GM19455 (cell line): Measurements from ENCODE around the gene UHRF2.

Source experiments
- ATAC-seq: cut with Tn5 transposase; IDR thresholded peaks from one replicate; pipeline ENCODE4 v1.9.1; 2021; ENCODE audit not compliant: unreplicated experiment

UHRF2 gene

GRCh38 chr9:6552498-6553121 is 139.6 kb downstream of the UHRF2 start:
- no peak for ATAC-seq

GRCh38 chr9:6553866-6554265 is 140.9 kb downstream of the UHRF2 start:
- ATAC-seq, result no peak
